ENCODE data around the gene SFXN5.

The SFXN5 gene

GRCh38 chr2:73043276-73043675 lies 28.2 kb downstream of the SFXN5 start:
- DNase-seq, result no peak

GRCh38 chr2:73037947-73038585 lies 33.4 kb downstream of the SFXN5 start:
- DNase-seq, result no peak

DNA sequence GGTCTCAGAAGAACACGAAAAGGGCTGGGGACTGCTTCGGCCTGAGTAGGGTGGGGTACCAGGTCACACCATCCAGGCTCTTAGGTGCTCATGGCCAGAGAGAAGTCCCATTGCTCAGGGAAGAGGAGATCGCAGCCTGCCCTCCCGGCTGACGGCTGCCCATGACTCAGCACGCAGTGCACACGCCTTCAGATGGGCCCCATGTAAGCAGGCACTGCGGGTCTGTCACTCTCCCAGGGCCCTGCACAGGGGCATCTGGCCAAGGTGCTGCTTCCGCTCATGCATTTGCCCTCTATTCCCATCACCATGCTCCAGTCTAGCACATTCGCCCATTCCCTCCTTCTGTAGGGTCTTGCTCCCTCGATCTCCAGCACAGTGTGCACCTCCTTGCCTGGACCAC lies 34.7 kb downstream of the SFXN5 start:
- DNase-seq, result no peak

DNA sequence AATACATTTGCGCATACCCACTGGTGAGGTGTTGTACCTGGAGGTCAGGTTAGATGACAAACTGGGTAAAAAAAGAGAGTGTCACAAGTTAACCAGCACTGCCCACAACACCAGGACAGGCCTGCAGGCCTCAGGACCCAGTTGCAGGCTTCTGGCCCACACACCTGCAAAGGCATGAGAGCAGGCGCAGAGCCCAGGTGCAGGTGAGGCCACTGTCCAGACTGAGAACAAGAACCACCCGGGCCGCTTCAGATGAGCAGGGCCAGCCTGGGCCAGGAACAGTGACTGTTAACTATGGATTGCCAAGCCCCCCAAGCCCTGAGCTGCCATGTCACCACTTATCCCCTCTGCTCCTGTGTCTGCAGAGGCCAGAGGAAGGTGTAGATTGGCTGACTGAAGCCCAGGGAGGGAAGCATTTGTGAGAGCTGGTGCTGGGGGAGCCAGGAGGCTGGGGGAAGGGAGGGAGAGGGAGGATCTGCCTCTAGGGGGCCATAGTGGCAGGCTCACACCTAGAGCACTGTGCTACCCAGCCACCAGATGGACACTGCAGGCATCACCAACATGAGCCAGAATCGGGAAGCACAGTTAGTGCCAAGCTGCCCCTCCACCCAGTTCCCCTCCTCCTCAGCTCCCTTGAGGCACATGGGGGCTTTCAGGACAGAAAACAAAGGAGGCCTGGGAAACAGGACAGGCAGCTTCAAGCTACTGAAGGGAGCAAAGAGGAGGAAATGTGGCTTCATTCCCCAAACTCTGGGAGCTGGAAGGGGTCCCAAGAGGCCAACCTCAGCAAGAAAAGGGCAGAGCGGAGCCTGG lies 35.4 kb downstream of the SFXN5 start:
- DNase-seq, result no peak

DNA sequence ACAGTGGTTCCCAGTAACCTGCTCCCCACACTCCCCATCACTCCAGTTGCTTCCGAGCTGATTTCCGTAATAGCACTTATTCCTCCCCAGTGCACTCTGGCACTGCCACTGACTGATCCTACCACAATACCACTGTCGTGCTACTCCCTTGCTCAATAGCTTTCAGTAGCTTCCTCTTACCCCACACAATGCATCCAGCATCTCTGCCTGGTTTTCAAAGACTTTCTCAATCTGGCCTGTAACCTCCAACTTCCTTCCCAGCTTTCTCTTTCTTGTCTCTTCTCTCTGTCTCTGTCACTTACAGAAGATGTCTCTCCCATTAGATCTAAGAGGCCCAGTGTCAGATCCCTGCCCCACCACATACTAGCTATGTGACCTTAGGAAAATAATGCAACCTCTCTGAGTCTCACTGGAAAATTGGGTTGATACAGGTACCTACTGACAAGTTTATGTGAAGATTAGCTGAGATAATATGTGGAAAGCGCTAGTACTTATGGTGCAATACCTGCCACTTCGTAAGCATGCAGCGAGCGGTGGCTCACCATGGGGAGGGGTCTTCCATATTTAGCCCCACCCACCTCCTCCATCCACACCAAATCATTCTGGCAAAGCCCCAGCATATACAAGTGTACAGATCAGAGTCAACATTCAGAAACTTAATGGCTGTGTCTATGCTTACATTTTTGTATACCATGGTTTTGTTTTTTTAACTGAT lies 36.7 kb downstream of the SFXN5 start:
- no peak for DNase-seq

- DNase-seq, result no peak
These were observed 37.6 kb downstream of the SFXN5 start for GRCh38 chr2:73033766-73034381.

DNA sequence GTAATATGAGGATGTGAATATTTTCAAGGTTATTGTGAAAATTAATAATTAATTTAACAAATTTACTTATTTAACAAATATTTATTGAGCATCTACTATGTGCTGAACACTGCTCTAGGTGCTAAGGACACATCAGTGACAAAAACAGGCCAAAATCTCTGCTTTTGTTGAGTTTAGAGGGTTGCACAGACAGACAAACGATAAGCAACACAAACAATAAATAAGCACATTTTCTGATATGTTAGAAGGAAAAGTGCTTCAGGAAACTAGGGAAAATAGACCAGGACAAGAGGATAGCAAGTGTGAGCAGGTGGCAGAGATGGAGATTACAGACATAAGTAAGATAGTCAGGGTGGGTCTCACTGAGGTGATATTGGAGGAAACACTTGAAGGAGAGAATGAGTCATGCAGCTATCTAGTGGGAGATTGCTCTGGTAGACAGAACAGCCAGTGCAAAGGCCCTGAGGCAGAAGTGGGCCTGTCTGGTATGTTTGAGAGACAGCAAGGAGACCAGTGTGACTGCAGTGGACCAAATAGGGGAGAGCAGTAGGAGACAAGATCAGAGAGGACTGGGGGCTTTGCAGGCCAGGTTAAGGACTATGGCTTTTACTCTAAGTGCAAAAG lies 38.3 kb downstream of the SFXN5 start:
- DNase-seq, result no peak

DNA sequence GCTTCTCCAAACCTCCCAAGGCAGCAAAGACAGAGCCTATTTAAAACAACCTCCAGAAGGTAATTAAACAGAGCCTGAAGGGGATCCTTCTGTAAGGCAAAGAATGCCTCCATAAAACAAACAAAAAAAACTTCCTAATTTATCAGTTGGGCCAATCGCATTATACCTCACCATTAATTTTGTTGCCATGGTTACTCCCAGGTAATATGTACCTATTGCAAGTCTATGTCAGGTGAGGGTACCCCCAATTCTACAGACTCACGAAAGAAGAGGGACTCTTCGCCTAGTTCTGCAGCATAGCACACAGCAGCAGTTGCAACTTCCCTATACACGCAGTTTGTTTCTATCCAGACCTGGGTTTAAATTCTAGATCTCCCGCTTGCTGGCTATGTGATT lies 38.8 kb downstream of the SFXN5 start:
- no peak for DNase-seq

DNA sequence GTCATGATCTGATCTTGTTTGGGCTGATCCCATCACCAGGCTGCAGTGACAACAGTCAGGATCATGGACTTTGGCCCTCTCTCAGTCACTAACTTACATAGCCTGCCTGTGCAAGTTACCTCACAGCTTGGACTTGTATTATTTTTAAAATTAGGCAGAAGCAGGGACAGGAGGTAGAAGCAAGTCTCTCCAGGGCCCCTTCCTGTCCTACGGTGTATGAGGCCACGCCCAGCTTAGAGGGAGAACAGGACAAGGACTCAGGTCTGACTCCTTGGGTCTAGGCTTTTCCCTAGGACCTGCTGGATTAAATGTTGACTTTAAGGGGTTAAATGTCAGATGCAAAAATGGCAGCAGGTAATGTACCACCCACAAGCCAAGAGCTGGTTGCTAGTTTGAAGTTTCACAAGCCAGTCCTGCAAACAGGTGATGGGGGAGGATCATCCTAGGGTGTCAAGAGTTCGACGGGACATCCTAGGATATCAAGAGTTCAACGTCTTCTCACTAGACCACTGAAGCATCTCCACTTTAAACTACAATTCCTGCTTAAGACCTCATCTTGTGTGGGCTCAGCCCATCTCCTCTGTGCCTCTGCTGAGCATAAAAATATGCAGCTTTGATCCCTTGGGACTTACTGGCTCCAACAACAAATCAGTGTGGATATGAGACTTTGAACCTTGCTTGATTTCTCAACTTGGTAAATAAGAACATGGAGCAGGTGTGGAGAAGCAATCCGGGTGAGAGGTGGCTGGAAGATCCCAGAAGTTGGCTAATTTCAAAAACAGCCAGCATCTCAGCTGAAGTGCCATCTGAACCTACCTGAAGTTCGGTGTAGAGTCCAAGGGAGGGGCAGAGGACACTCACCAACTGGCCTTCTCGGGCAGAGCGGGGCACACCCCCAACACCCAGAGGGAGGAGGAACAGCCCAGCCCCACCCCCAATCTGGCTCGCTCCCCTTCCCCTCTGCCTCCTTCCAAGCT lies 39.5 kb downstream of the SFXN5 start:
- DNase-seq, result no peak

- no peak for DNase-seq
These were observed 40.3 kb downstream of the SFXN5 start for GRCh38 chr2:73031095-73031678.

DNA sequence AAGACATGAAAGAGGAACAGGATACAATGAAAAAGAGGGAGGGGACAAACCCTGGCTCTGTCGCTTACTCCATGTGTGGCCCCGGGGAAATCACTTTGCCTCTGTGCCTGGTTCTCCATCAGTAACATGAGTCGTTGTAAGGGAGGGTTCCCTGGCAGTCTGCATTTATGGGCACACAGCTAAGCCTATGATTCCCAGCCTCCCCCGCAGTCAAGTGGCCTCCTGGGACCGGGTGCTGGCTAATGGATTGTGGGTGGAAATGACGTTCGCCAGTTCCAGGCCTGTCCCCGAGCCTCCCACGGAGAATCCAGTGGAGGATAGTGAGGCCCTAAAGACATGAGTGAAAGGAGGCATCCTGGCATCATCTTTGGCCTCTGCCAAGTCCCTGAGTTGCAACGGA lies 42.7 kb downstream of the SFXN5 start:
- DNase-seq, result no peak

GRCh38 chr2:73027340-73027739 lies 44.2 kb downstream of the SFXN5 start:
- DNase-seq, result no peak

- no peak for DNase-seq
These were observed 48.0 kb downstream of the SFXN5 start for GRCh38 chr2:73023497-73023896.

GRCh38 chr2:73022024-73022568 lies 49.4 kb downstream of the SFXN5 start:
- no peak for DNase-seq

DNA sequence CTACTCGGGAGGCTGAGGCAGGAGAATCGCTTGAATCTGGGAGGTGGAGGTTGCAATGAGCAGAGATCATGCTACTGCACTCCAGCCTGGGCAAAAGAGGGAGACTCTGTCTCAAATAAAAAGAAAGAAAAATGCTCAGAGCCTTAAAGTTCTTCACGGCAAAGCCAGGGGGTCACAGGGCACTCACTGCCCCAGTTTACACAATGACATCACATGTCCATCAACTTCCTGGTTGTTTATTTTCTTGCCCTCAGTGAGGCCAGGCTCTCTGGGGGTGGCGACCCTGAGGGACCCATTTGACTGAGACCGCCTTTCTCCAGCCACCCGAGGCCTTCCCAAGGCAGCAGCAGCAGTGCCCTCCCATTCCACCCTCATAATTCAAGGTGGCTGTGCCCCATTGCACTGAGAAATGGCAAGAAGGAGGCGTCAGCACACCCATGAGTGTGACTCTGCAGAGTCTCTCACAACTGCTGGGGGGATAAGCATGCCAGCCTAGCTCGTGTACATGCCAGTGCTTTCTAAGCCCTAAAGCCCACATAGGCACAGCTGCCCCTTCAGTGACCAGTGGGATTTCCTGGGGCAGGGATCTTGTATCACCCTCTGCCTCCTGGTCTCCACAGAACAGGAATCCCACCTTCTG lies 50.0 kb downstream of the SFXN5 start:
- DNase-seq, result no peak

GRCh38 chr2:73020657-73021370 lies 50.7 kb downstream of the SFXN5 start:
- no peak for DNase-seq

GRCh38 chr2:73020306-73020656 lies 51.2 kb downstream of the SFXN5 start:
- DNase-seq, result no peak

DNA sequence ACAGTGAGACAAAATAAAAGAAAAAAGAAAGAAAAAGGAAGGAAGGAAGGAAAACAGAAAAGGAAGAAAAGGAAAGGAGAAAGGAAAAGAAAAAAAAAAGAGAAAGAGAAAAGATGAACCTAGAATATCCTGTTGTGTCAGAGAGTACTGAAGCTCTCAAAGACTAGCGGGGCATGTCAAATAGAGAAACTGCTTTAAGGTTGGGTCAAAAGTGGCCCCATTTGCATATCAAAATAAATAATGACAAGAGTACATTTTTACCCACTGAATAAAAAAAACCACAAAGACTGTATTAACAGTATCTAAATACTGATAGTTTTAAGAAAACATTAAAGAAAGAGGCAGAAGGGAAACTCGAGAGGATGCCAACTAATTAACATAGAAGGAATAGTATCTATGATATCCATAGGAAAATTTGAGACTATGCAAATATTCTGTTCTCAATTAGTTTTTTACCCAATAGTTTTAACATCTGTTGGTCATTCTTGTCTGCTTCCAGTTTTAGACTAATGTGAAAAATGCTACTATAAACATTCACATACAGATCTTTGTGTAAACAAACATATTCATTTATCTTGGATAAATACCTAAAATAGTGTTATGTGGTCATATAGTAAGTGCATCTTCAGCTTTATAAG lies 53.2 kb downstream of the SFXN5 start:
- no peak for DNase-seq

- no peak for DNase-seq
These were observed 57.6 kb downstream of the SFXN5 start for GRCh38 chr2:73013936-73014335.
